ENCODE results near the gene CRTC1. TPM values are rescaled to one million over a fixed set of nuclear protein-coding genes. Genes with fewer than 3 reads are reported as not detected.

The CRTC1 gene
- total RNA-seq, 2 donors from 2014 or later: 4.0 to 5.8 TPM

DNA sequence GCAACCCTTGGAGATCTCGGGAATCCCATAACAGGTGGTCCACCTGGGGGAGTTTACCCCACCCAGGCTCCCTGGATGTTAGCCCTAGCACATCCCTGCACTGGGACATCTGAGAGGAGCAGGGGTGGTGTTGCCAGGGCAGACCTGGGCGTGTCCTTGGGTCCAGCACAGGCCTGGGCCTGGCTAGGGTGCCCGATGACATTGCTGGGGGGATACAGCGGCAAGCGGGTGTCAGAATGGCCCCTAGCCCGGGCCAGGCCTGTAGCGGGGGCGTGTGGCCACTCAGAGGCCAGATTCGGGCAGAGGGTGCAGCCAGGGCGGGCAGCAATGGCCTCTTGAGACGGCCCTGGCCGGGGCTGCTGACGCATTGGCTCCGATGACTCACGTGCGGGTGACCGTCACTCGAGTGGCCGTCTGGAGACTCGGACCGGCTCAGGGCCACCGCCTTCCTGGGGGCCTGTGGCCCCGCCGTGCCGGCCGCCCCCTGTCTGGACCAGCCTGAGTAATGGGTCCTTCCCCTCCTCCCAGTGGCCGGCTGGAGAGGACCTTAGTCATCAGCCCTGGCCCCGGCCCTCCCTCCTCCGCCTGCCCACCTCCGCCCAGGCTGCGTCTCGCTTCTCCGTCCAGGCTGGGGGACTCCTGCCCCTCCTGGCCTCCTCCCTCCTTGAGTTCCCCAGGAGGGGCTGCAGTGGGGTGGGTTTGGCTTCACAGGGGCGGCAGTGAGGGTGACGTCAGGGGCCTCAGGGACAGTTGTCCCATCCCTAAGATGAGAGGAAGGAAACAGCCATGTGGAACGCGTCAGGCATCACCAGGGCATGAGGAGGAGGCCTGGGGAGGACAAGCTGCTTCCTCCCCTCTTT, 23.2 kb upstream of the CRTC1 start:
- H3K4me3 ChIP-seq: peak overlapping the region in 1 of 2 donors; percentile 13
- peaks cover 0 to 70% of the 10 kb centered on the region in 2 donors for H3K4me1 ChIP-seq
- TF ChIP-seq, protein P1, sequence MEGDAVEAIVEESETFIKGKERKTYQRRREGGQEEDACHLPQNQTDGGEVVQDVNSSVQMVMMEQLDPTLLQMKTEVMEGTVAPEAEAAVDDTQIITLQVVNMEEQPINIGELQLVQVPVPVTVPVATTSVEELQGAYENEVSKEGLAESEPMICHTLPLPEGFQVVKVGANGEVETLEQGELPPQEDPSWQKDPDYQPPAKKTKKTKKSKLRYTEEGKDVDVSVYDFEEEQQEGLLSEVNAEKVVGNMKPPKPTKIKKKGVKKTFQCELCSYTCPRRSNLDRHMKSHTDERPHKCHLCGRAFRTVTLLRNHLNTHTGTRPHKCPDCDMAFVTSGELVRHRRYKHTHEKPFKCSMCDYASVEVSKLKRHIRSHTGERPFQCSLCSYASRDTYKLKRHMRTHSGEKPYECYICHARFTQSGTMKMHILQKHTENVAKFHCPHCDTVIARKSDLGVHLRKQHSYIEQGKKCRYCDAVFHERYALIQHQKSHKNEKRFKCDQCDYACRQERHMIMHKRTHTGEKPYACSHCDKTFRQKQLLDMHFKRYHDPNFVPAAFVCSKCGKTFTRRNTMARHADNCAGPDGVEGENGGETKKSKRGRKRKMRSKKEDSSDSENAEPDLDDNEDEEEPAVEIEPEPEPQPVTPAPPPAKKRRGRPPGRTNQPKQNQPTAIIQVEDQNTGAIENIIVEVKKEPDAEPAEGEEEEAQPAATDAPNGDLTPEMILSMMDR (IDR thresholded peaks at IDR 0.05): no peak
- H3K9me3 ChIP-seq: no peaks in the 10 kb centered on the region
- H3K36me3 ChIP-seq: no peaks in the 10 kb centered on the region
- peak; percentile 97 for DNase-seq (ENCODE audit: low spot score)
- H3K27ac ChIP-seq: peak overlapping the region; percentile 83 to 94
- no peaks in the 10 kb centered on the region for H3K27me3 ChIP-seq

DNA sequence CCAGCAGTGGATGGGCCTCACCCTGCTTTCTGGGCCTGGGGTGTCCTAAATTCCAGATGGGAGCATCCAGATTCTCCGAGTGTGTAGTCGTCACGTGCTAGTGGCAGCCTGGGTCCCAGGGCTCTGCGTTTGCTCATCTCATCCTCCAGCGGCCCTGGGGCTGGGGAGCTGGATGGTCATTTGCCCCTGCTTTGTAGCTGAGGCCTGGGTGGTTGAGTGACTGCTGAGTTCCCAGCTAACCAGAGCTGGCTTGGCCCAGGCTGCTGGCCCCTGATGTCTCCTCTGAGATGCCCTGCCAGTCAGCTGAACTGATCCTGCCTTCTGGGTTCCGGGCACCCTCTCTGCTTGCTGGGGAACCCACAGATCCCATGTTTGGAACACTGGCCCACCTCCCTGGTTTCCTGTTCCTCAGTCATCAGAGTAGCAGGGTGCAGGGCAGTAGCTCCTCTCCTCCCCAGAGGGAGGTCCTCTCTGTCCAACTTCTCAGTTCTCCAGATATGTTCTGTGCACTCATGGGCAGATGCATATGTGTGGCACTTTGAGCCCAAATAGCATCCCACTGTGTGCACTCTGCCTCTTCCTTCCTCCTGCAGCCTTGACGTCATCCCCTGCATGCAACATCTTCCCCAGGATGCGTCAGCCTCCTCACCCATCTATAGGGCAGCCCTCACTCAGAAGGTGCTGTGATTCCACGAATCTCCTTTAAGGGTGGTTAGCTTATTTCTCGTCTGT, 22.4 kb upstream of the CRTC1 start:
- DNase-seq (ENCODE audit: low spot score): no peak
- H3K27me3 ChIP-seq: no peaks in the 10 kb centered on the region
- no peaks in the 10 kb centered on the region for H3K9me3 ChIP-seq
- H3K27ac ChIP-seq: peak overlapping the region; percentile 83 to 94
- H3K36me3 ChIP-seq: no peaks in the 10 kb centered on the region
- peaks cover 0 to 75% of the 10 kb centered on the region in 2 donors for H3K4me1 ChIP-seq
- TF ChIP-seq, protein P1 (IDR thresholded peaks at IDR 0.05): no peak
- no peak overlapping the region for H3K4me3 ChIP-seq

DNA sequence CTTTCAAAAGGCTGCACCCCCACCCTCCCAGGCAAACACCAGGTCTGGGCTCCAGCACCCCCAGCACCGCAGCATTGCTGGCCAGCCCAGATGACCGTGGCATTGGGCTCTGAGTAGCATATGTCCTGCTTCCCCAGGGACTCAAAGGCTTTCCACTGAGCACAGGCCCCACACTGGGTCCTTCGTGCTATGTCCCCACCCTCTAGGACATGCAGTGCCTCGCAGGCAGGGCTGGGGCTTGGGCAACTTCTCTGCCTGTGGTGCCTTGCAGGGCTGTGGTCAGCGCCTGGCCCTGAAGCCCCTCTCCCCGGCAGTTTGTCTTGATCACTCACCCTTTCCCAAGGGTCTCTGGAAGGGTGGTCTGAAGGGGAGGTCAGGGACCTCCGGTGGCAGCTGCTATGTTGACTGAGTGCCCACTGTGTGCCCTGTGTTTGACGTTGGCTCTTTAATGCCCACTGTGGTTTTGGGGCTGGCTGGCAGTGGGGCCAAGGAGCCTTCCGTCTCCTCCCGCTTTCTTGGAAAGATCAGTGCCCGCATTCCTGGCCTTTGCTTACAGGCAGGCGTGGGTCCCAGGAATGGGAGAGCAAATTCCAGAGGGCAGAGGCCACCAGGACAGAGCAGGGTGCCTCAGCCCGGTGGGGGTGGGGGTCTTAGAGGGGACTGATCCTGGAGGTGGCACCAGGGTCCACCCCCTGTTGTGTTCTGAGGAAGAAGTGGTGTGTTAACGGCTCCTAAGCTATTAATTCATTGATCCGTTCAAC, 20.3 kb upstream of the CRTC1 start:
- no peaks in the 10 kb centered on the region for H3K9me3 ChIP-seq

DNA sequence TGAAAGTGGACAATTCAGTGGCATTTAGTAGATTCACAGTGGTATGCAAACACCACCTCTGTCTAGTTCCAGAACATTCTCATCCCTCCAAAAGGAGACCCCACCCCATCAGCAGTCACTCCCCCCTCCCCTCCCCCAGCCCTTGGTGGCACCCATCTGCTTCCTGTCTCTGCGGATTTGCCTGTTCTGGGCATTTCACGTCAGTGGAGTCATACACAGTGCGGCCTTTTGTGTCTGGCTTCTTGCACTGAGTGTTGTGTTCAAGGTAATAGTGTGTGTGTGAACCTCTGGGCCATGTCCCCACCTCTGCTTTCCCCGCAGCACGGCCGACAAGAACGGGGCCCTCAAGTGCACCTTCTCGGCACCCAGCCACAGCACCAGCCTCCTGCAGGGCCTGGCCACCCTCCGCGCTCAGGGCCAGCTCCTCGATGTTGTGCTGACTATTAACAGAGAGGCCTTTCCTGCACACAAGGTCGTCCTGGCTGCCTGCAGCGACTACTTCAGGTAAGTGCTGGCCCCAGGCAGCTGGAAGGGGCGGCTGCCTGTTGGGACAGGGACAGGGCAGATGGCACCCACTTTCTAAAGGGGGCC, 19.4 kb upstream of the CRTC1 start:
- Histone ChIP-seq H3K27me3 (no peaks in the 10 kb centered on the region), H3K9me3 (no peaks in the 10 kb centered on the region), H3K4me1 (peaks cover 0 to 51% of the 10 kb centered on the region in 2 donors), H3K36me3 (peaks cover 16% of the 10 kb centered on the region), H3K4me3 (no peak overlapping the region), H3K27ac (peak overlapping the region in 1 of 2 donors; percentile 11)
- no peak for DNase-seq (ENCODE audit: low spot score)
- TF ChIP-seq, protein P1 (IDR thresholded peaks at IDR 0.05): no peak

More for the DNA sequence above, 20.3 kb upstream of the CRTC1 start:
- H3K4me3 ChIP-seq: no peak overlapping the region
- TF ChIP-seq, protein P1 (IDR thresholded peaks at IDR 0.05): no peak
- H3K27me3 ChIP-seq: no peaks in the 10 kb centered on the region
- peaks cover 0 to 60% of the 10 kb centered on the region in 2 donors for H3K4me1 ChIP-seq
- no peak for DNase-seq (ENCODE audit: low spot score)
- peak overlapping the region; percentile 21 to 35 for H3K27ac ChIP-seq
- peaks cover 7% of the 10 kb centered on the region for H3K36me3 ChIP-seq

DNA sequence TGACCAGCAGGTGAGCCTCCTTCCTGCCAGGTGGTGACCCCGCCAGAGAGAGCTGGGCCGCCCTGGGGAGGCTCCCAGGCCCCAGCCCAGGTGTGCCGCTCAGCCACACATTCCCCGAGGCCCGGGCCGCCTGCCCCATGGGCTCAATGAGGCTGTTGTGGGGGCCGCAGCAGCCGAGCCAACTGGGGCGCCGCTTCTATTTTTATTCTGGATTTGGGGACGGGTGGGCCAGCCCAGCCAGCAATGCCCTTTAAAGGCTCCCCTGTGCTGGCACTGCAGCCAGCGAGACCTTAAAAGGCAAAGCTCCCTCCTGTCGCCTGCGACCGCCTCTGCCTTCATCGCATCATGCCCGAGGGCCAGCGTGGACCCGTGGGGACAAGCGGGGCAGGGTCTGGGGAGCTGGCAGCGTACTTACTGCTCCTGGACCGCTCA, 17.7 kb upstream of the CRTC1 start:
- Histone ChIP-seq H3K9me3 (no peaks in the 10 kb centered on the region), H3K36me3 (peaks cover 27% of the 10 kb centered on the region), H3K4me3 (no peak overlapping the region), H3K27me3 (no peaks in the 10 kb centered on the region), H3K4me1 (peaks cover 0 to 35% of the 10 kb centered on the region in 2 donors), H3K27ac (peak overlapping the region; percentile 79 to 85)
- TF ChIP-seq, protein P1 (IDR thresholded peaks at IDR 0.05): no peak
- no peak for DNase-seq (ENCODE audit: low spot score)
